ENCODE data around the gene MCL1.
"Not testable (repeated sequence)": the region's sequence is repeated elsewhere in the genome, so short reads cannot be mapped to it uniquely, and the experiment has no call there.

The MCL1 gene

GRCh38 chr1:150579110-150579944 lies at the start of gene MCL1:
Gene MCL1 (minus strand): TSS chr1:150579610. CDS start chr1:150579530, 80 bp downstream.
- DNase-seq = peak; percentile 94

- no peak for DNase-seq
These were observed 49.3 kb upstream of the MCL1 start for GRCh38 chr1:150628766-150629114.

- DNase-seq = no peak
These were observed 48.5 kb upstream of the MCL1 start for GRCh38 chr1:150627826-150628410.

- no peak for DNase-seq
These were observed 46.7 kb upstream of the MCL1 start for GRCh38 chr1:150626150-150626549.

GRCh38 chr1:150624546-150624945 lies 45.1 kb upstream of the MCL1 start:
- not testable (repeated sequence) for DNase-seq

- DNase-seq = not testable (repeated sequence)
These were observed 44.7 kb upstream of the MCL1 start for GRCh38 chr1:150624134-150624533.

GRCh38 chr1:150622303-150622975 lies 43.0 kb upstream of the MCL1 start:
- no peak for DNase-seq

GRCh38 chr1:150621497-150622302 lies 42.3 kb upstream of the MCL1 start:
- DNase-seq = peak; percentile 59

GRCh38 chr1:150620919-150621318 lies 41.5 kb upstream of the MCL1 start:
- no peak for DNase-seq

GRCh38 chr1:150619576-150620509 lies 40.4 kb upstream of the MCL1 start:
- DNase-seq = no peak

GRCh38 chr1:150615346-150616201 lies 36.2 kb upstream of the MCL1 start:
- DNase-seq = peak; percentile 43

GRCh38 chr1:150613061-150613920 lies 33.9 kb upstream of the MCL1 start:
- peak; percentile 90 for DNase-seq

GRCh38 chr1:150612014-150612345 lies 32.6 kb upstream of the MCL1 start:
- no peak for DNase-seq

GRCh38 chr1:150610576-150610975 lies 31.2 kb upstream of the MCL1 start:
- DNase-seq = no peak

GRCh38 chr1:150609732-150610131 lies 30.3 kb upstream of the MCL1 start:
- no peak for DNase-seq

GRCh38 chr1:150606463-150607142 lies 27.2 kb upstream of the MCL1 start:
- no peak for DNase-seq

GRCh38 chr1:150605451-150605731 lies 26.0 kb upstream of the MCL1 start:
- DNase-seq = not testable (repeated sequence)

GRCh38 chr1:150604226-150604588 lies 24.8 kb upstream of the MCL1 start:
- DNase-seq = no peak

- DNase-seq = no peak
These were observed 24.3 kb upstream of the MCL1 start for GRCh38 chr1:150603711-150604110.

- not testable (repeated sequence) for DNase-seq
These were observed 23.0 kb upstream of the MCL1 start for GRCh38 chr1:150602372-150602771.

Data from activated CD4-positive, alpha-beta T cell treated with anti-CD3 and anti-CD28 coated beads, Interleukin-2, Interleukin-6, amounts not matched to agents 100 ng/mL and 50 ng/mL, durations not matched to agents 16 hours and 8 hours (primary cell).